Measurements from ENCODE around the gene SLC13A1. TPM values are rescaled to one million over a fixed set of nuclear protein-coding genes. Genes with fewer than 3 reads are reported as not detected.

Gene SLC13A1
- total RNA-seq, 2 donors from 2014 or later: not detected

- DNase-seq (ENCODE audit: low spot score): no peak
Measured at GRCh38 chr7:123143252-123144006, 56.3 kb downstream of the SLC13A1 start.

GRCh38 chr7:123140561-123140960 lies 59.2 kb downstream of the SLC13A1 start:
- H3K9me3 ChIP-seq: no peaks in the 10 kb centered on the region
- DNase-seq (ENCODE audit: low spot score) (no peak), ATAC-seq (ENCODE audit: insufficient number of reproducible peaks, low FRiP score, low read depth) (no peak)
- no peak overlapping the region for H3K4me3 ChIP-seq
- no peaks in the 10 kb centered on the region for H3K4me1 ChIP-seq (ENCODE audit: control insufficient read depth in 1 of 2, low read depth in 2 of 2)
- H3K27me3 ChIP-seq (replicated peaks; ENCODE audit: insufficient read depth): no peaks in the 10 kb centered on the region
- H3K27ac ChIP-seq: no peak overlapping the region
- no peak for TF ChIP-seq CTCF (IDR thresholded peaks at IDR 0.05)
- no peaks in the 10 kb centered on the region for H3K36me3 ChIP-seq

More at GRCh38 chr7:123143252-123144006, 56.3 kb downstream of the SLC13A1 start:
- no peaks in the 10 kb centered on the region for H3K9me3 ChIP-seq
- no peaks in the 10 kb centered on the region for H3K27me3 ChIP-seq (replicated peaks; ENCODE audit: insufficient read depth)
- no peak for TF ChIP-seq CTCF (IDR thresholded peaks at IDR 0.05)
- no peaks in the 10 kb centered on the region for H3K36me3 ChIP-seq
- H3K4me1 ChIP-seq (ENCODE audit: control insufficient read depth in 1 of 2, low read depth in 2 of 2): no peaks in the 10 kb centered on the region
- H3K4me3 ChIP-seq: no peak overlapping the region
- ATAC-seq (ENCODE audit: insufficient number of reproducible peaks, low FRiP score, low read depth): no peak
- no peak overlapping the region for H3K27ac ChIP-seq

- H3K4me3 ChIP-seq: no peak overlapping the region
- no peaks in the 10 kb centered on the region for H3K9me3 ChIP-seq
- TF ChIP-seq CTCF (IDR thresholded peaks at IDR 0.05): no peak
- no peak overlapping the region for H3K27ac ChIP-seq
- no peaks in the 10 kb centered on the region for H3K27me3 ChIP-seq (replicated peaks; ENCODE audit: insufficient read depth)
- no peaks in the 10 kb centered on the region for H3K4me1 ChIP-seq (ENCODE audit: control insufficient read depth in 1 of 2, low read depth in 2 of 2)
- no peaks in the 10 kb centered on the region for H3K36me3 ChIP-seq
- DNase-seq (ENCODE audit: low spot score) (no peak), ATAC-seq (ENCODE audit: insufficient number of reproducible peaks, low FRiP score, low read depth) (no peak)
Measured at GRCh38 chr7:123135960-123136359, 63.8 kb downstream of the SLC13A1 start.

GRCh38 chr7:123133924-123134323 lies 65.8 kb downstream of the SLC13A1 start:
- H3K4me3 ChIP-seq: no peak overlapping the region
- DNase-seq (ENCODE audit: low spot score): no peak
- ATAC-seq (ENCODE audit: insufficient number of reproducible peaks, low FRiP score, low read depth): no peak

GRCh38 chr7:123131961-123132360 lies 67.8 kb downstream of the SLC13A1 start:
- H3K4me3 ChIP-seq: no peak overlapping the region
- H3K36me3 ChIP-seq: no peaks in the 10 kb centered on the region
- TF ChIP-seq CTCF (IDR thresholded peaks at IDR 0.05): no peak
- no peaks in the 10 kb centered on the region for H3K9me3 ChIP-seq
- DNase-seq (ENCODE audit: low spot score) (no peak), ATAC-seq (ENCODE audit: insufficient number of reproducible peaks, low FRiP score, low read depth) (no peak)
- no peaks in the 10 kb centered on the region for H3K4me1 ChIP-seq (ENCODE audit: control insufficient read depth in 1 of 2, low read depth in 2 of 2)
- H3K27ac ChIP-seq: no peak overlapping the region
- no peaks in the 10 kb centered on the region for H3K27me3 ChIP-seq (replicated peaks; ENCODE audit: insufficient read depth)

More at GRCh38 chr7:123133924-123134323, 65.8 kb downstream of the SLC13A1 start:
- H3K27me3 ChIP-seq (replicated peaks; ENCODE audit: insufficient read depth): no peaks in the 10 kb centered on the region
- no peaks in the 10 kb centered on the region for H3K4me1 ChIP-seq (ENCODE audit: control insufficient read depth in 1 of 2, low read depth in 2 of 2)
- no peaks in the 10 kb centered on the region for H3K9me3 ChIP-seq
- TF ChIP-seq CTCF (IDR thresholded peaks at IDR 0.05): no peak
- H3K27ac ChIP-seq: no peak overlapping the region
- H3K36me3 ChIP-seq: no peaks in the 10 kb centered on the region

All from thoracic aorta (tissue), 2 donors.